Upper lobe of left lung (tissue), 4 donors: ENCODE results near the gene SPCS3.

Source experiments
- CTCF ChIP-seq, 6 experiments: fragments of 450-650 bp in 4 of 6; fragments of 200-600 bp in 2 of 6; sonication (generic) in 2 of 6; IDR thresholded peaks; one replicate each; pipeline ENCODE4 v1.5.1; 2016 to 2019; ENCODE audit warnings: antibody characterized with exemption in 6 of 6
- EP300 ChIP-seq, 4 donors: sonication (generic); formaldehyde crosslinking; IDR thresholded peaks; one replicate each; pipeline ENCODE4 v1.5.1; 2017; ENCODE audit warnings: antibody characterized with exemption in 4 of 4, control low read depth in 2 of 4
- POLR2A ChIP-seq, 4 donors: fragments of 450-650 bp; IDR thresholded peaks; one replicate each; pipeline ENCODE4 v1.5.1; 2016 to 2017; ENCODE audit warnings: antibody characterized with exemption in 4 of 4, mild to moderate bottlenecking in 2 of 4
- POLR2AphosphoS5 ChIP-seq, 2 donors: sonication (generic); formaldehyde crosslinking; IDR thresholded peaks; one replicate each; pipeline ENCODE4 v1.5.1; 2017; ENCODE audit warnings: antibody characterized with exemption in 2 of 2

GRCh38 chr4:176298664-176299063 lies 21.1 kb upstream of the SPCS3 start:
- TF ChIP-seq CTCF (IDR thresholded peaks at IDR 0.05) (no peak), POLR2AphosphoS5 (IDR thresholded peaks at IDR 0.05) (no peak), EP300 (IDR thresholded peaks at IDR 0.05) (no peak), POLR2A (IDR thresholded peaks at IDR 0.05) (no peak)
